ENCODE results near the gene KLK6.

The KLK6 gene

GRCh38 chr19:50939596-50939995 lies 29.8 kb downstream of the KLK6 start:
- no peak overlapping the region for H3K27ac ChIP-seq
- no peaks in the 10 kb centered on the region for H3K4me1 ChIP-seq (ENCODE audit: low read depth, poor library complexity, severe bottlenecking)
- H3K79me2 ChIP-seq (ENCODE audit: insufficient read depth, low read depth), result no peaks in the 10 kb centered on the region
- TF ChIP-seq CTCF (conservative IDR thresholded peaks at IDR 0.05; ENCODE audit: low read depth, low read length), result no peak
- no peaks in the 10 kb centered on the region for H3K36me3 ChIP-seq (ENCODE audit: insufficient read depth)
- H3K4me2 ChIP-seq, result no peak overlapping the region
- no peaks in the 10 kb centered on the region for H4K20me1 ChIP-seq (ENCODE audit: insufficient read depth)
- H3K9ac ChIP-seq, result no peak overlapping the region
- H3K4me3 ChIP-seq (IDR thresholded peaks at IDR 0.05; ENCODE audit: insufficient read depth, low read depth, low read length), result no peak overlapping the region
- H3K27me3 ChIP-seq (ENCODE audit: insufficient read depth, low read depth), result peaks cover 11% of the 10 kb centered on the region; the same call in 1 of the 2 replicates
- H2AFZ ChIP-seq (ENCODE audit: low read depth), result no peak overlapping the region

GRCh38 chr19:50933640-50934039 lies 35.8 kb downstream of the KLK6 start:
- H3K4me2 ChIP-seq, result no peak overlapping the region

GRCh38 chr19:50932690-50933083 lies 36.7 kb downstream of the KLK6 start:
- no peak overlapping the region for H3K4me2 ChIP-seq
- H3K27me3 ChIP-seq (ENCODE audit: insufficient read depth, low read depth), result peaks cover 9% of the 10 kb centered on the region; the same call in 1 of the 2 replicates
- H3K9ac ChIP-seq, result no peak overlapping the region
- no peaks in the 10 kb centered on the region for H4K20me1 ChIP-seq (ENCODE audit: insufficient read depth)
- no peak overlapping the region for H3K27ac ChIP-seq
- H3K4me3 ChIP-seq (IDR thresholded peaks at IDR 0.05; ENCODE audit: insufficient read depth, low read depth, low read length), result no peak overlapping the region
- H2AFZ ChIP-seq (ENCODE audit: low read depth), result no peak overlapping the region
- H3K79me2 ChIP-seq (ENCODE audit: insufficient read depth, low read depth), result no peaks in the 10 kb centered on the region
- TF ChIP-seq CTCF (conservative IDR thresholded peaks at IDR 0.05; ENCODE audit: low read depth, low read length), result no peak
- H3K4me1 ChIP-seq (ENCODE audit: low read depth, poor library complexity, severe bottlenecking), result no peaks in the 10 kb centered on the region
- H3K36me3 ChIP-seq (ENCODE audit: insufficient read depth), result no peaks in the 10 kb centered on the region

More at GRCh38 chr19:50933640-50934039, 35.8 kb downstream of the KLK6 start:
- Histone ChIP-seq H3K9ac (no peak overlapping the region), H4K20me1 (ENCODE audit: insufficient read depth) (no peaks in the 10 kb centered on the region), H3K4me3 (IDR thresholded peaks at IDR 0.05; ENCODE audit: insufficient read depth, low read depth, low read length) (no peak overlapping the region), H3K79me2 (ENCODE audit: insufficient read depth, low read depth) (no peaks in the 10 kb centered on the region), H3K27ac (no peak overlapping the region), H3K36me3 (ENCODE audit: insufficient read depth) (no peaks in the 10 kb centered on the region), H2AFZ (ENCODE audit: low read depth) (no peak overlapping the region), H3K27me3 (ENCODE audit: insufficient read depth, low read depth) (peaks cover 13% of the 10 kb centered on the region; the same call in 1 of the 2 replicates), H3K4me1 (ENCODE audit: low read depth, poor library complexity, severe bottlenecking) (no peaks in the 10 kb centered on the region)
- TF ChIP-seq CTCF (conservative IDR thresholded peaks at IDR 0.05; ENCODE audit: low read depth, low read length), result no peak

- H3K27me3 ChIP-seq (ENCODE audit: insufficient read depth, low read depth), result peaks cover 8% of the 10 kb centered on the region; the same call in 1 of the 2 replicates
- H3K9ac ChIP-seq, result no peak overlapping the region
- no peak overlapping the region for H3K4me2 ChIP-seq
- TF ChIP-seq CTCF (conservative IDR thresholded peaks at IDR 0.05; ENCODE audit: low read depth, low read length), result no peak
- no peaks in the 10 kb centered on the region for H4K20me1 ChIP-seq (ENCODE audit: insufficient read depth)
- H3K36me3 ChIP-seq (ENCODE audit: insufficient read depth), result no peaks in the 10 kb centered on the region
- H3K4me1 ChIP-seq (ENCODE audit: low read depth, poor library complexity, severe bottlenecking), result no peaks in the 10 kb centered on the region
- no peak overlapping the region for H2AFZ ChIP-seq (ENCODE audit: low read depth)
- H3K79me2 ChIP-seq (ENCODE audit: insufficient read depth, low read depth), result no peaks in the 10 kb centered on the region
- H3K27ac ChIP-seq, result no peak overlapping the region
- H3K4me3 ChIP-seq (IDR thresholded peaks at IDR 0.05; ENCODE audit: insufficient read depth, low read depth, low read length), result no peak overlapping the region
Observed at GRCh38 chr19:50932018-50932689, 37.2 kb downstream of the KLK6 start.
